PC-3 (cell line): ENCODE measurements around the gene L3MBTL1. TPM values are rescaled to one million over a fixed set of nuclear protein-coding genes. Genes with fewer than 3 reads are reported as not detected.

Experiments
- ATAC-seq: fragments of 200-7000 bp; cut with Tn5 transposase; 2 replicates; pipeline ENCODE4 v1.9.1; 2020; ENCODE audit warnings: mild to moderate bottlenecking, moderate library complexity
- BruUV-seq: library from RNA; stranded (reverse); fragments of 400-500 nt; replicated peaks from 2 replicates; lab custom pipeline; 2021; lab: Mats Ljungman, UMichigan
- CTCF ChIA-PET: fragments of 300-600 bp; sonication (Branson Sonifier 250); formaldehyde crosslinking; loops from one replicate; lab custom pipeline; 2022; ENCODE audit warnings: antibody characterized with exemption; lab: Charles Lee
- POLR2A ChIA-PET: fragments of 300-600 bp; sonication (Branson Sonifier 250); formaldehyde crosslinking; loops from one replicate; lab custom pipeline; 2022; ENCODE audit warnings: antibody characterized with exemption; ENCODE audit not compliant: unreplicated experiment; lab: Charles Lee
- DNase-seq: peaks from one replicate; pipeline ENCODE4 v3.0.0-alpha.2; 2015
- H2AFZ ChIP-seq: fragments of 300-600 bp; sonication (generic); 2 replicates; pipeline ENCODE4 v1.6.0; 2016; ENCODE audit warnings: antibody characterized with exemption, low read length
- H3F3A ChIP-seq: fragments of 300-600 bp; sonication (generic); one replicate; pipeline ENCODE4 v1.6.0; 2017; ENCODE audit warnings: antibody characterized with exemption, low read length, control low read depth, mild to moderate bottlenecking; ENCODE audit not compliant: unreplicated experiment
- H3K27ac ChIP-seq: fragments of 300-600 bp; sonication (generic); 2 replicates; pipeline ENCODE4 v1.5.1; 2016; ENCODE audit warnings: mild to moderate bottlenecking, low read length
- H3K27me3 ChIP-seq: fragments of 300-600 bp; sonication (generic); 2 replicates; pipeline ENCODE4 v1.6.1; 2016; ENCODE audit warnings: low read length, mixed read lengths
- H3K36me3 ChIP-seq: fragments of 300-600 bp; sonication (generic); 2 replicates; pipeline ENCODE4 v1.6.1; 2016; ENCODE audit warnings: low read depth, mixed run types, low read length, mixed read lengths
- H3K4me1 ChIP-seq: fragments of 300-600 bp; sonication (generic); 2 replicates; pipeline ENCODE4 v1.5.1; 2016; ENCODE audit warnings: low read length; ENCODE audit not compliant: insufficient read depth
- H3K4me2 ChIP-seq: fragments of 300-600 bp; sonication (generic); 2 replicates; pipeline ENCODE4 v1.6.0; 2016; ENCODE audit warnings: low read length
- H3K4me3 ChIP-seq: fragments of 300-600 bp; sonication (generic); 2 replicates; pipeline ENCODE4 v1.5.1; 2016; ENCODE audit warnings: mild to moderate bottlenecking, low read length, mixed read lengths
- H3K79me2 ChIP-seq: fragments of 300-600 bp; sonication (generic); 2 replicates; pipeline ENCODE4 v1.6.1; 2017; ENCODE audit warnings: low read length, mixed read lengths
- H3K9ac ChIP-seq: fragments of 300-600 bp; sonication (generic); 2 replicates; pipeline ENCODE4 v1.6.0; 2016; ENCODE audit warnings: mild to moderate bottlenecking, low read length
- H3K9me2 ChIP-seq: fragments of 300-600 bp; sonication (generic); replicated peaks from 2 replicates; pipeline ENCODE4 v1.6.1; 2016; ENCODE audit warnings: mixed run types, low read length, mixed read lengths
- H3K9me3 ChIP-seq: fragments of 300-600 bp; sonication (generic); 2 replicates; pipeline ENCODE4 v1.6.1; 2016; ENCODE audit warnings: low read length, mixed read lengths
- H4K20me1 ChIP-seq: fragments of 300-600 bp; sonication (generic); 2 replicates; pipeline ENCODE4 v1.6.1; 2016; ENCODE audit warnings: low read length, mixed read lengths
- EZH2 ChIP-seq: fragments of 300-600 bp; sonication (generic); IDR thresholded peaks from one replicate; pipeline ENCODE4 v1.6.1; 2017; ENCODE audit warnings: antibody characterized with exemption, mild to moderate bottlenecking, low read length; ENCODE audit not compliant: unreplicated experiment
- EZH2phosphoT487 ChIP-seq: fragments of 300-600 bp; sonication (generic); IDR thresholded peaks from 2 replicates; pipeline ENCODE4 v1.6.1; 2018; ENCODE audit warnings: mild to moderate bottlenecking, antibody characterized with exemption, low read length, borderline replicate concordance
- intact Hi-C: fragments of 100-400 bp; cut with micrococcal nuclease; formaldehyde crosslinking; loops from 2 replicates; pipeline ENCODE4 v1.9.0; 2023
- total RNA-seq: library from RNA; depleted of rRNA; stranded (reverse); fragments of >200 nt; gene quantifications from 2 replicates; pipeline ENCODE4 v1.2.3, GENCODE V29; 2014
- TF ChIP-seq, protein P1 (sequence below): fragments of 300-600 bp; sonication (generic); conservative IDR thresholded peaks from 2 replicates; pipeline ENCODE4 v1.5.1; 2017; ENCODE audit warnings: antibody characterized with exemption, low read depth, mild to moderate bottlenecking, low read length

Gene L3MBTL1
- total RNA-seq, 1 experiment from 2014 or later: 9.9 TPM

DNA sequence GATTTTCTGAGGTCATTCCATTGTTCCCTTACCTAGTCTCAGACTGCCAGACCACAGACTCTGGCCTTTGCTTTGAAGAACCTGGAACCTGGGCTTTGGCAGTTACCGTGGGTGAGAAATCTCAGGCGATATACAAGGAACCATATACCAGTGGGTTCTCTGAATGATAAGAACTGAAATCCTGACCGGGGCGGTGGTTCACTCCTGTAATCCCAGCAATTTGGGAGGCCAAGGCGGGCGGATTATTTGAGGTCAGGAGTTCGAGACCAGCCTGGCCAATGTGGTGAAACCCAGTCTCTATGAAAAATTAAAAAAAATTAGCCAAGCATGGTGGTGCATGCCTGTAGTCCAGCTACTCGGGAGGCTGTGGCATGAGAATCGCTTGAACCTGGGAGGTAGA lies 37.0 kb downstream of the L3MBTL1 start:
- peaks cover 24% of the 10 kb centered on the region for H3K4me1 ChIP-seq
- no peaks in the 10 kb centered on the region for H3K9me2 ChIP-seq
- ChIA-PET CTCF (no interaction called here), POLR2A (no interaction called here)
- H4K20me1 ChIP-seq: peaks cover 3% of the 10 kb centered on the region; the same call in 1 of the 2 replicates
- H3K4me2 ChIP-seq: no peak overlapping the region
- H3K9ac ChIP-seq: no peak overlapping the region
- ATAC-seq (no peak), DNase-seq (no peak)
- intact Hi-C loops: no loop called here
- no peak overlapping the region for H2AFZ ChIP-seq
- no peak overlapping the region for H3K27ac ChIP-seq
- no peaks in the 10 kb centered on the region for H3K27me3 ChIP-seq
- H3K79me2 ChIP-seq: no peaks in the 10 kb centered on the region
- H3F3A ChIP-seq: no peaks in the 10 kb centered on the region
- H3K4me3 ChIP-seq: no peak overlapping the region
- H3K9me3 ChIP-seq: no peaks in the 10 kb centered on the region
- no TSS peak for BruUV-seq
- peaks cover 3% of the 10 kb centered on the region; the same call in 1 of the 2 replicates for H3K36me3 ChIP-seq
- TF ChIP-seq EZH2: no peak
- no peak for TF ChIP-seq EZH2phosphoT487
- TF ChIP-seq, protein P1, sequence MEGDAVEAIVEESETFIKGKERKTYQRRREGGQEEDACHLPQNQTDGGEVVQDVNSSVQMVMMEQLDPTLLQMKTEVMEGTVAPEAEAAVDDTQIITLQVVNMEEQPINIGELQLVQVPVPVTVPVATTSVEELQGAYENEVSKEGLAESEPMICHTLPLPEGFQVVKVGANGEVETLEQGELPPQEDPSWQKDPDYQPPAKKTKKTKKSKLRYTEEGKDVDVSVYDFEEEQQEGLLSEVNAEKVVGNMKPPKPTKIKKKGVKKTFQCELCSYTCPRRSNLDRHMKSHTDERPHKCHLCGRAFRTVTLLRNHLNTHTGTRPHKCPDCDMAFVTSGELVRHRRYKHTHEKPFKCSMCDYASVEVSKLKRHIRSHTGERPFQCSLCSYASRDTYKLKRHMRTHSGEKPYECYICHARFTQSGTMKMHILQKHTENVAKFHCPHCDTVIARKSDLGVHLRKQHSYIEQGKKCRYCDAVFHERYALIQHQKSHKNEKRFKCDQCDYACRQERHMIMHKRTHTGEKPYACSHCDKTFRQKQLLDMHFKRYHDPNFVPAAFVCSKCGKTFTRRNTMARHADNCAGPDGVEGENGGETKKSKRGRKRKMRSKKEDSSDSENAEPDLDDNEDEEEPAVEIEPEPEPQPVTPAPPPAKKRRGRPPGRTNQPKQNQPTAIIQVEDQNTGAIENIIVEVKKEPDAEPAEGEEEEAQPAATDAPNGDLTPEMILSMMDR: no peak

DNA sequence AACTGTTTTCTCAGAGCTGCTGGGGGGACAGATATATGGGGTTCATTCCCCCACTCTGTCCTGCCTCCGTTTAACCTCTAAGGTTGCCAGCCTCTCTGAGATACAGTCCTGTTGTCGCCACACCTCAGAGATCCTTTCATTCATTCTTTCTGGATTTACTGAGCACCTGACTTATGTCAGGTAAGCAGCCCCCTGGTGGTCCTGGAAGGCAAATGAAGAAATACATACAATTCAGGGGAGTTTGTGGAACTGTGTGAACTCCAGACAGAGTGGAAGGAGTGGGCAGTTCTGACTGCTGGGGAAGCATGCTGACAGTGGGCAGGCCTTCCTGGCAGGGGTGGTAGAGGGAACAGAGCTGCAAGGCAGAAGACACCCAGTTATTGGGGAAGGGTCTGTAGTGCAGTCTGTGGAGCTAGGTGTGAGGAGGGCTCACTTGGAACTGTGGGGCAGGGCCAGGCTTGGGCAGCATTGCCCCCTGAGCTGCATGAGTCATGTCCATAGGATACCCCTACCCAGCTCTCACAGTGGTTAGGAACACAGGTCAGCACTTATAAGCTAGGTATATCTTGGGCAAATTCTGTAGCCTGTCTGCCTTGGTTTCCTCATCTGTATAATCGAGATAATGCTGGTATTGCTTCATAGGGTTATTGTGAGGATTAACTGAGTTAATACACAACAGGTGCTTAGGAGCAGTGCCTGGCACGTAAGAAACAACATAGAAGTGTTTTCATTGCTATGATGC lies 38.5 kb downstream of the L3MBTL1 start:
- intact Hi-C loops: no loop called here

More for the DNA sequence above, 38.5 kb downstream of the L3MBTL1 start:
- Histone ChIP-seq H3K9ac (no peak overlapping the region), H3K27ac (no peak overlapping the region), H3K79me2 (no peaks in the 10 kb centered on the region), H3K4me2 (no peak overlapping the region), H2AFZ (no peak overlapping the region), H3K4me3 (no peak overlapping the region), H3F3A (no peaks in the 10 kb centered on the region), H3K4me1 (peaks cover 17% of the 10 kb centered on the region), H3K9me2 (no peaks in the 10 kb centered on the region), H3K9me3 (no peaks in the 10 kb centered on the region), H3K27me3 (no peaks in the 10 kb centered on the region), H3K36me3 (peaks cover 3% of the 10 kb centered on the region; the same call in 1 of the 2 replicates), H4K20me1 (peaks cover 3% of the 10 kb centered on the region; the same call in 1 of the 2 replicates)
- DNase-seq (no peak), ATAC-seq (no peak)
- BruUV-seq: no TSS peak
- ChIA-PET CTCF (no interaction called here), POLR2A (no interaction called here)
- TF ChIP-seq EZH2phosphoT487 (no peak), EZH2 (no peak)
- TF ChIP-seq, protein P1: no peak
